Pericardium fibroblast (primary cell): Measurements from ENCODE around the gene KAT8. TPM values are rescaled to one million over a fixed set of nuclear protein-coding genes. Genes with fewer than 3 reads are reported as not detected.

ENCODE experiments used
- total RNA-seq: library from RNA; depleted of rRNA; stranded (reverse); fragments of >200 nt; gene quantifications from 2 replicates; pipeline ENCODE4 v1.2.3, GENCODE V29; 2015

KAT8 gene
- total RNA-seq, result 30.2 and 33.0 TPM in 2 replicates

GRCh38 chr16:31117384-31118222 lies at the start of gene KAT8:
Gene KAT8 (plus strand): TSS chr16:31117664. CDS start chr16:31117682, 18 bp downstream.

GRCh38 chr16:31073970-31074813 lies 43.3 kb upstream of the KAT8 start, which contains the start of the genes ZNF646 and ZNF668:
Gene ZNF646 (plus strand): TSS chr16:31074422. CDS start chr16:31076325, 1,903 bp downstream.
Gene ZNF668 (minus strand): TSS chr16:31074240. CDS start chr16:31064459, 9,781 bp downstream.

GRCh38 chr16:31088459-31089183 lies 28.8 kb upstream of the KAT8 start, which contains the start of gene PRSS53:
Gene PRSS53 (minus strand): TSS chr16:31088943. CDS start chr16:31088809, 134 bp downstream.

DNA sequence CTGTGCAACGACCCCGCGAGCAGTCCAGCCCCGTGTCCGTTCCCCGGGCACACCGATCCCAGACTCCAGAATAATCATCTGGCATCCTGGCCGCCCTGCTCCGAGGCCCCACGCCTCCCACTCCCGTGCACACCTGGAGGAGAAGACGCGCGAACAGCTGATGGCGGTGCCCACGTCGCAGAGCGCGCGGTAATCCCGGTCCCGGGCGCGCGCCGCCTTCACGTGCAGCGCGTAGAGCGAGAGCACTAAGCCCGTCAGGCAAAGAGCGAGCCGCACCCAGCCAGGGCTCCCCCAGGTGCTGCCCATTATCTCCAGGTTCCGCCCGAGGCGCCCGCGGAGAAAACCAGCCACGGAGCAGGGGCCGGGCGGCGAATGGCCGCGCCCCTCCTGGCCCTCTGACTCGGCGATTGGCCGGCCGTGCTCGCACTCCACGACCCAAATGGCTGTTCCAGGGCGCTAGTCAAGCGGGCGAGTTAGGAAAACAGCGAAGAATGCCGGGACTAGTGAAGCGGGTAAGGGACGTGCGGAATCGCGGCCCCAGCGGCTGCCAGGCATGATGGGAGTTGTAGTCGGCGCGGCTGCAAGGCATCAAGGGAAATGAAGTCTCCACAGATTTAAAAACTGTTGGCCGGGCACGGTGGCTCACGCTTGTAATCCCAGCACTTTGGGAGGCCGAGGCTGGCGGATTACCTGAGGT lies 22.9 kb upstream of the KAT8 start, which contains the start of gene VKORC1:
Gene VKORC1 (minus strand): TSS at position 374 of the 697 bp plus-strand sequence. CDS start 68 bp downstream, at position 306.

DNA sequence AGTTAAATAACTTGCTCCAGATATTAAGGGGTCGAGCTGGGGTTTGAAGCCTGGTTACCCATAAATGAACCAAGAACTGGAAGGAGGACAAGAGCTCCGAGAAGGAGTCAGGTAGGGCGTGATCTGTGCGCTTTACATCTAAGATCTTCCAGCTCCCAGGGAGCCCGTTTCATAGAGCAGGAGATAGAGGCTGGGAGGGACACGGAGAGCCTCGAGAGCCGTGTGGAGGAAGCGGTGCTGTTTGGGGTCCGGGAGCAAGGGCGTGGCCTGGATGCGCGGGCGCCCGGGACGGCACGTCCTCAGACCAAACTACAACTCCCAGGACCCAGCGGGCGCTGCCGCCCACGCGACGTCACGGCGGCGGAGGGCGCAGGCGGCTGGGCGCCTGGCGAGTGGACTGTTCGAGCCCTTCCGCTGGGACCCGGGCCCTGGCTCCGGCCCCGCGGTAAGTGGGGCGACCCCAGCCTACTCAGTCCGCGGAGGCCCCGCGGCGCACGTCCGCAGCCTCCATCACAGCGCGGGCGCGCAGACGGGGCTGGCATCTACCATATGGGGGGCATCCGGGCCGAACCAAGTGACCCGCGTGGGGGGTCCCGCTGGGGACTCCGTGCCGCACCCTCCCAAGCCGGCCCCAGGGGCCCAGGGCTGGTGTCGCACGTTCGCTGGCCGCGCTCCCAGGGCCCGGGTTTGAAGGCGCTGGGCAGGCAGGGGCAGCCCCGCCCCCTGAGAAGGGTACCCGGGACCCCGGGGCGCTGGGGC lies 9.2 kb upstream of the KAT8 start, which contains the start of gene BCKDK:
Gene BCKDK (plus strand): TSS at position 352 of the 759 bp plus-strand sequence. CDS start 838 bp downstream, outside the sequence.

DNA sequence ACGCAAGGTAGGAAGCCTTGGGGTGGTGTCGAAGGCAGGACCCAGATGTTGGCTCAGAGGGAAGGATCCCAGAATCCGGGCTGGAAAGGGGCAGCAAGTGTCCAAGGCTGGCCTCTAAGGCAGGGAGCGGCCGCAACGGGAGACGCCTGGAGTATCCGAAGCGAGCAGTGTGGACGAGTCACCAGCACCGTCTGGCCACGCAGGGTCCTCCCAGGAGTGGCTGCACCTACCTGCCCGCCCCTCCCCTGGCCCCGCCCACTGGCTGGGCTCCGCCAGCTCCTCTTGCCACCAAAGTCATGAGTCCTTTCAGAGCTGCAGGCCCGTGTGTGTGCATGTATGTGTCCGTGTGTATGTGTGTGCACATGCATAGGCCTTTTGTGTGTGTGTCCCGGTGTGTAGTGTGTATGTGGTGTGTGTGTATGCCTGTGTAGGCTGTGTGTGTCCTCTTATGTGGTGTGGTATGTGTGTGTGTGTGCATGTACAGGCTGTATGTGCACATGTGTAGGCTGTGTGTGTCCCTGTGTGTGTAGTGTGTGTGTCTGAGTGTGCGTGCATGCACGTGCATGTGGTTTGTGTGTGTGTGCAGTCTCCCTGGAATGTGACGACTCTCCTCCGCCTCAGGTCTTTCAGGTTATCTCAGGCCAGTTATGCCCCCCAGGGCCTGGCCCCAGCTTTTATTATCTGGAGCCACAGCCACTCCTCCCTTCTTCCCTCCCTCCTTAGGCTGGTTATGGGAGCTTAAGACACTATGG lies 18.2 kb downstream of the KAT8 start, which contains the start of gene PRSS8:
Gene PRSS8 (minus strand): TSS at position 193 of the 752 bp plus-strand sequence. CDS start 229 bp downstream, outside the sequence.

DNA sequence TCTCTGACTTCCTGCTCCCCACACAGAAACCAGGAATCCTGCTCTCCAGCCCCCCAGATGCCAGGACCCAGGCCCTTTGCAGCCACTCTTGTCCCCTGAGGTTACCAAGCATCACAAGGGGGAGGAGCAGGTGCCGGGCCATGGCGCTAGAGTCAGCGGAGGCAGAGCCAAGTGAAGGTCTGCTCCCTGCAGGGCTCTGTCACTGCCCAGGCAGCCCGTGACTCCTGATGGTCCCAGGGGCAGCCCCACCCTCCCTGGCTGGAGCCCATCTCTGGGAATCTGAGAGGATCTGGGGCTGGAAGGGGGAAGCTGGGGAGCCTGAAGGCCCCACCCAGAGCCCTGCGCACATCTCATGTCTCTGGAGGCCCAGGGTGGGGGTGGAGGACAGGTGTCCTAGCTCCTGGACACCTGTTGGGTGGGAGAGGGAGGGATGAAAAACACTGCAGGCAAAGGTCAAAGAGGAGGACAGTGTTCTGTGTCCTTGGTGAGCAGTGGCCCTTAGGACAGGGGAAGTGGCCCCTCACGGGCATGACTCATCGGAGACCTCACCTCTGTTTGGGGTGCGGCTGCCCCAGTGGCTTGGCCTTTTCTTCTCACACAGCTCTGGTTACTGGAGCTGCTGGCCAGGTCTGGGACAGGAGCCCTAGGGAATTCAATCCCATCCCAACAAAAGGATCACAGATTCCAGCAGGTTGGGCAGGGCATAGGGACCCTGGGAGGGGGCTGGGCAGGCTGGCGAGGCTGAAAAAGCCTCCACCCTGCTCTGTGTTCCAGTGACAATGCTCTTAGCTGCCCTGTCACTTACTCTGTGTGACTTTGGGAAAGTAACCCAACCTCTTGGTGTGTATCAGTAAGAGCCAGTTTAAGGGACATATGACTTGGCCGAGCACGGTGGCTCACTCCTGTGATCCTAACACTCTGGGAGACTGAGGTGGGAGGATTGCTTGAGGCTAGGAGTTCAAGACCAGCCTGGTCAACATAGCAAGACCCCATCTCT lies 32.7 kb downstream of the KAT8 start, which contains the start of gene PRSS36:
Gene PRSS36 (minus strand): TSS at position 173 of the 997 bp plus-strand sequence. CDS start 31 bp downstream, at position 142.

DNA sequence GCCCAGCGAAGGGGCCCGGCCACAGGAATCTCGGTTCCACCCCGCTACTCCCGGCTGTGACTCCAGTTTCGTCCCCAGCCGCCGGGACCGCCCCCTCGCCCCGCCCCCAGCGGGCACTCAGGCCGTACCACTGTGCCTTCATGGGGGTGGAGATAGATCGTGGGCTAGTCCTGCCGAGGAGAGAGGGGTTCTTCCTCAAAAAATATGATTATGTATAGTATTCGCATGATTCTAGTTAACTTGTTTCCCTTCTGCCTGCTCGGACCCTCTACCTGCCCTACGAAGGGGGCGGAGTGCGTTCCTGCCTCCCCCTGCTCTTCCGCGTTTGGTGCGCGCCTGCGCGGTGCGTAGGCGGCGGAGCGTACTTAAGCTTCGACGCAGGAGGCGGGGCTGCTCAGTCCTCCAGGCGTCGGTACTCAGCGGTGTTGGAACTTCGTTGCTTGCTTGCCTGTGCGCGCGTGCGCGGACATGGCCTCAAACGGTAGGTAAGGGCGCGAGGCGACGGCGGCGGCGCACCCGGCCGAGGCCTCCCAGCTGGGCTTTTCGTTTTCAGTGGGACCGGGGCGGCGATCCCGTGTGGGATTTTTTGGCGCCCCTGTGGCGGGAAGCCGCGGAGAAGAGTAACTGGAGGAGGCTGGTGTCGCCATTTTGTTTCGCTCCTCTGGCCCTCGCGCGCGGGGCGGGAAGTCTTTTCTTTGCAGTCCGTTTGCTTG lies 62.4 kb downstream of the KAT8 start, which contains the start of gene FUS:
Gene FUS (plus strand): TSS at position 393 of the 713 bp plus-strand sequence. CDS start 76 bp downstream, at position 469.

Other genes with a start within 250 kb of the KAT8 start
- 65.5 and 67.8 TPM in 2 replicates for gene BCL7C, start 223.6 kb upstream of the KAT8 start, total RNA-seq
- 2.9 and 5.2 TPM in 2 replicates for gene CTF1, start 221.1 kb upstream of the KAT8 start, total RNA-seq
- 14.0 and 16.7 TPM in 2 replicates for gene FBXL19, start 194.1 kb upstream of the KAT8 start, total RNA-seq
- 85.8 and 98.9 TPM in 2 replicates for gene ORAI3, start 168.6 kb upstream of the KAT8 start, total RNA-seq
- gene SETD1A, start 159.9 kb upstream of the KAT8 start, total RNA-seq, result 3.3 and 4.0 TPM in 2 replicates
- 11.6 and 14.7 TPM in 2 replicates for gene HSD3B7, start 132.5 kb upstream of the KAT8 start, total RNA-seq
- under 0.01 and 0.94 TPM in 2 replicates for gene STX1B, start 107.0 kb upstream of the KAT8 start, total RNA-seq
- gene STX4, start 84.1 kb upstream of the KAT8 start, total RNA-seq, result 17.5 and 20.2 TPM in 2 replicates
- gene ZNF668, start 43.4 kb upstream of the KAT8 start, total RNA-seq, result 13.5 and 16.9 TPM in 2 replicates
- 9.1 and 13.3 TPM in 2 replicates for gene ZNF646, start 43.2 kb upstream of the KAT8 start, total RNA-seq
- gene PRSS53, start 28.7 kb upstream of the KAT8 start, total RNA-seq, result 0.58 and 1.2 TPM in 2 replicates
- 198 and 277 TPM in 2 replicates for gene VKORC1, start 22.9 kb upstream of the KAT8 start, total RNA-seq
- 51.4 and 68.6 TPM in 2 replicates for gene BCKDK, start 9.3 kb upstream of the KAT8 start, total RNA-seq
- 0.12 and 0.51 TPM in 2 replicates for gene PRSS8, start 18.1 kb downstream of the KAT8 start, total RNA-seq
- 0.34 and 1.3 TPM in 2 replicates for gene PRSS36, start 32.4 kb downstream of the KAT8 start, total RNA-seq
- 29.2 and 31.2 TPM in 2 replicates for gene FUS, start 62.5 kb downstream of the KAT8 start, total RNA-seq
- gene PYCARD, start 85.1 kb downstream of the KAT8 start, total RNA-seq, result 50.4 and 57.1 TPM in 2 replicates
- 0.68 TPM in 1 of 2 replicates, not detected in the other for gene TRIM72, start 96.5 kb downstream of the KAT8 start, total RNA-seq
- not detected in 2 replicates for gene PYDC1, start 99.5 kb downstream of the KAT8 start, total RNA-seq
- not detected in 2 replicates for gene ITGAM, start 142.3 kb downstream of the KAT8 start, total RNA-seq
- under 0.01 TPM in 1 of 2 replicates, not detected in the other for gene ITGAX, start 237.5 kb downstream of the KAT8 start, total RNA-seq